Keratinocyte (primary cell): Measurements from ENCODE around the gene PIBF1. TPM values are rescaled to one million over a fixed set of nuclear protein-coding genes. Genes with fewer than 3 reads are reported as not detected.
"Not testable (repeated sequence)": the region's sequence is repeated elsewhere in the genome, so short reads cannot be mapped to it uniquely, and the experiment has no call there.

Experiments
- DNase-seq: peaks from one replicate; pipeline ENCODE4 v3.0.0-alpha.2; 2011; ENCODE audit warnings: low read depth, missing footprints, low spot score
- FAIRE-seq: peaks from 2 replicates; lab custom pipeline; 2011; peaks lifted over from hg19 to GRCh38; lab: Jason Lieb, UNC
- H2AFZ ChIP-seq: 2 replicates; pipeline ENCODE4 v1.6.0; 2012; ENCODE audit warnings: low read length, control low read depth, inconsistent platforms; ENCODE audit not compliant: control insufficient read depth
- H3K27ac ChIP-seq: 2 replicates; pipeline ENCODE4 v1.5.1; 2011; ENCODE audit warnings: low read length; ENCODE audit not compliant: control insufficient read depth, insufficient read depth
- H3K27me3 ChIP-seq: 3 replicates; pipeline ENCODE4 v1.6.0; 2011; ENCODE audit warnings: low read length; ENCODE audit not compliant: control insufficient read depth, insufficient read depth; ENCODE audit errors: extremely low read depth
- H3K36me3 ChIP-seq, 2 experiments: 2 replicates in 1 of 2; 3 replicates in 1 of 2; pipeline ENCODE4 v1.5.1; 2011; ENCODE audit warnings: low read length in 2 of 2, mild to moderate bottlenecking in 1 of 2; ENCODE audit not compliant: control insufficient read depth in 2 of 2, insufficient read depth in 2 of 2; ENCODE audit errors: extremely low read depth in 1 of 2
- H3K4me1 ChIP-seq: 3 replicates; pipeline ENCODE4 v1.5.1; 2011; ENCODE audit warnings: low read length; ENCODE audit not compliant: control insufficient read depth, insufficient read depth; ENCODE audit errors: extremely low read depth
- H3K4me2 ChIP-seq: 3 replicates; pipeline ENCODE4 v1.6.0; 2011; ENCODE audit warnings: low read depth, low read length; ENCODE audit not compliant: control insufficient read depth, insufficient read depth; ENCODE audit errors: extremely low read depth
- H3K4me3 ChIP-seq, 3 experiments: fragments of 200-600 bp in 1 of 3; sonication (generic) in 1 of 3; 2 replicates in 2 of 3; 3 replicates in 1 of 3; pipeline ENCODE4 v1.5.1; 2011 to 2016; ENCODE audit warnings: low read length in 3 of 3, mild to moderate bottlenecking in 3 of 3, control low read depth in 2 of 3, inconsistent platforms in 1 of 3, low read depth in 1 of 3, mixed read lengths in 1 of 3, mixed run types in 1 of 3, moderate library complexity in 1 of 3; ENCODE audit not compliant: control insufficient read depth in 2 of 3, insufficient read depth in 2 of 3; ENCODE audit errors: extremely low read depth in 1 of 3
- H3K79me2 ChIP-seq: 2 replicates; pipeline ENCODE4 v1.6.0; 2012; ENCODE audit warnings: low read length; ENCODE audit not compliant: control insufficient read depth, insufficient read depth
- H3K9ac ChIP-seq: 3 replicates; pipeline ENCODE4 v1.6.0; 2011; ENCODE audit warnings: low read length; ENCODE audit not compliant: control insufficient read depth, insufficient read depth; ENCODE audit errors: extremely low read depth
- H3K9me1 ChIP-seq: 3 replicates; pipeline ENCODE4 v1.6.0; 2011; ENCODE audit warnings: low read length; ENCODE audit not compliant: control insufficient read depth, insufficient read depth; ENCODE audit errors: extremely low read depth
- H3K9me3 ChIP-seq: 2 replicates; pipeline ENCODE4 v1.5.1; 2012; ENCODE audit warnings: low read depth, low read length; ENCODE audit not compliant: control insufficient read depth
- H4K20me1 ChIP-seq: 3 replicates; pipeline ENCODE4 v1.6.0; 2011; ENCODE audit warnings: low read length; ENCODE audit not compliant: control insufficient read depth, insufficient read depth; ENCODE audit errors: extremely low read depth
- EZH2 ChIP-seq: IDR thresholded peaks from one replicate; pipeline ENCODE4 v1.6.1; 2012; ENCODE audit warnings: inconsistent platforms, mild to moderate bottlenecking, low read length, moderate library complexity
- dilution Hi-C: fragments of 300-500 bp; cut with MboI; formaldehyde crosslinking; loops from one replicate; pipeline ENCODE4 v1.7.0; 2020; ENCODE audit warnings: low sequenced_read_pairs; ENCODE audit not compliant: extremely low pct_ligation_motif_present
- polyA plus RNA-seq, 5 experiments: library from polyadenylated mRNA; depleted of rRNA in 3 of 5; stranded (reverse) in 3 of 5; stranded (forward) in 1 of 5; unstranded in 1 of 5; fragments of >200 nt; gene quantifications; 1 replicate in 1 of 5; 2 replicates in 3 of 5; 3 replicates in 1 of 5; pipeline versions ENCODE4 v1.2.1 to v1.2.3, GENCODE V29; 2011 to 2012; ENCODE audit warnings: missing spikeins in 2 of 5, low read depth in 1 of 5, low replicate concordance in 1 of 5
- TF ChIP-seq, protein P1 (sequence below), 3 experiments: IDR thresholded peaks in 1 of 3; conservative IDR thresholded peaks in 1 of 3; optimal IDR thresholded peaks in 1 of 3; 2 replicates in 2 of 3; 3 replicates in 1 of 3; pipeline versions ENCODE3 to v1.5.1; 2011; ENCODE audit warnings: low read length in 3 of 3, mild to moderate bottlenecking in 3 of 3, moderate library complexity in 2 of 3, control low read depth in 1 of 3, inconsistent platforms in 1 of 3; ENCODE audit not compliant: insufficient read depth in 2 of 3; ENCODE audit errors: extremely low read depth in 1 of 3

Gene PIBF1
- polyA plus RNA-seq, 1 donor (not counting 4 experiments of a cell fraction or from before 2014, with no cell fraction given): 9.1 TPM

- DNase-seq (no peak), FAIRE-seq (no peak)
- no peaks in the 10 kb centered on the region for H3K4me1 ChIP-seq
- H3K4me2 ChIP-seq: no peak overlapping the region
- no peaks in the 10 kb centered on the region for H3K27me3 ChIP-seq
- H3K36me3 ChIP-seq: no peaks in the 10 kb centered on the region
- no peaks in the 10 kb centered on the region for H4K20me1 ChIP-seq
- no peak overlapping the region for H2AFZ ChIP-seq
- no peaks in the 10 kb centered on the region for H3K9me1 ChIP-seq
- dilution Hi-C loops: no loop called here
- TF ChIP-seq EZH2: no peak
- TF ChIP-seq, protein P1, sequence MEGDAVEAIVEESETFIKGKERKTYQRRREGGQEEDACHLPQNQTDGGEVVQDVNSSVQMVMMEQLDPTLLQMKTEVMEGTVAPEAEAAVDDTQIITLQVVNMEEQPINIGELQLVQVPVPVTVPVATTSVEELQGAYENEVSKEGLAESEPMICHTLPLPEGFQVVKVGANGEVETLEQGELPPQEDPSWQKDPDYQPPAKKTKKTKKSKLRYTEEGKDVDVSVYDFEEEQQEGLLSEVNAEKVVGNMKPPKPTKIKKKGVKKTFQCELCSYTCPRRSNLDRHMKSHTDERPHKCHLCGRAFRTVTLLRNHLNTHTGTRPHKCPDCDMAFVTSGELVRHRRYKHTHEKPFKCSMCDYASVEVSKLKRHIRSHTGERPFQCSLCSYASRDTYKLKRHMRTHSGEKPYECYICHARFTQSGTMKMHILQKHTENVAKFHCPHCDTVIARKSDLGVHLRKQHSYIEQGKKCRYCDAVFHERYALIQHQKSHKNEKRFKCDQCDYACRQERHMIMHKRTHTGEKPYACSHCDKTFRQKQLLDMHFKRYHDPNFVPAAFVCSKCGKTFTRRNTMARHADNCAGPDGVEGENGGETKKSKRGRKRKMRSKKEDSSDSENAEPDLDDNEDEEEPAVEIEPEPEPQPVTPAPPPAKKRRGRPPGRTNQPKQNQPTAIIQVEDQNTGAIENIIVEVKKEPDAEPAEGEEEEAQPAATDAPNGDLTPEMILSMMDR (optimal IDR thresholded peaks at IDR 0.05 in 1 of 3, IDR thresholded peaks at IDR 0.05 in 1 of 3, conservative IDR thresholded peaks at IDR 0.05 in 1 of 3; ENCODE audit: extremely low read depth in 1 of 3, insufficient read depth in 2 of 3, low read length in 3 of 3): no peak
- no peaks in the 10 kb centered on the region for H3K9me3 ChIP-seq
- H3K79me2 ChIP-seq: no peaks in the 10 kb centered on the region
- H3K4me3 ChIP-seq: no peak overlapping the region
- no peak overlapping the region for H3K27ac ChIP-seq
- no peak overlapping the region for H3K9ac ChIP-seq
Measured at GRCh38 chr13:72931311-72931710, 149.4 kb downstream of the PIBF1 start.

- no peaks in the 10 kb centered on the region for H3K9me1 ChIP-seq
- H3K9me3 ChIP-seq: no peaks in the 10 kb centered on the region
- H3K27ac ChIP-seq: no peak overlapping the region
- H3K36me3 ChIP-seq: no peaks in the 10 kb centered on the region
- H3K4me3 ChIP-seq: no peak overlapping the region
- no peaks in the 10 kb centered on the region for H4K20me1 ChIP-seq
- DNase-seq (no peak), FAIRE-seq (no peak)
- H3K79me2 ChIP-seq: no peaks in the 10 kb centered on the region
- H2AFZ ChIP-seq: no peak overlapping the region
- no peaks in the 10 kb centered on the region for H3K4me1 ChIP-seq
- no peak for TF ChIP-seq EZH2
- TF ChIP-seq, protein P1 (optimal IDR thresholded peaks at IDR 0.05 in 1 of 3, IDR thresholded peaks at IDR 0.05 in 1 of 3, conservative IDR thresholded peaks at IDR 0.05 in 1 of 3; ENCODE audit: extremely low read depth in 1 of 3, insufficient read depth in 2 of 3, low read length in 3 of 3): no peak
- no peak overlapping the region for H3K4me2 ChIP-seq
- no peak overlapping the region for H3K9ac ChIP-seq
- dilution Hi-C loops: no loop called here
- H3K27me3 ChIP-seq: no peaks in the 10 kb centered on the region
Measured at GRCh38 chr13:72932250-72932649, 150.3 kb downstream of the PIBF1 start.

- H3K27me3 ChIP-seq, H3K4me1 ChIP-seq, H3K9ac ChIP-seq, H2AFZ ChIP-seq, H3K9me1 ChIP-seq, DNase-seq, FAIRE-seq, H3K9me3 ChIP-seq, H4K20me1 ChIP-seq, H3K79me2 ChIP-seq, H3K27ac ChIP-seq, dilution Hi-C loops, H3K36me3 ChIP-seq, H3K4me2 ChIP-seq, H3K4me3 ChIP-seq: not testable (repeated sequence)
Measured at GRCh38 chr13:72946267-72946666, 164.3 kb downstream of the PIBF1 start.
